Measurements from ENCODE around the gene C2orf92. TPM values are rescaled to one million over a fixed set of nuclear protein-coding genes. Genes with fewer than 3 reads are reported as not detected.
"Not testable (repeated sequence)": the region's sequence is repeated elsewhere in the genome, so short reads cannot be mapped to it uniquely, and the experiment has no call there.

Gene C2orf92
- total and polyA plus RNA-seq, 8 donors, result 7.6 to 30.9 (median 25.5) TPM

DNA sequence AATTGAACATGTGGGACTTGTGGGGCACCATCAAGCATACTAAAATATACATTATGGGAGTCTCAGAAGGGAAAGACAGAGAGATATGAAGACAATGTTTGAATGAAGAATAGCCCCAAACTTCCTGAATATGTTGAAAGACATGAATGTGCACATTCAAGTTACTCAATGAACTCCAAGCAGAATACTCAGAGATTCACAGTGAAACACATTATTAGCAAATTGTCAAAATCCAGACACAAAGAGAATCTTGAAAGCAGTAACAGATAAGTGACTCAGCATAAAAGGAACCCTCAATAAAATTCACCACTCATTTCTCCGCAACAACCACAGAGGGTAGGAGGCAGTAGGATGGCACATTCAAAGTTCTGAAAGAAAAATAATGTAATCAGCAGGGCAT is 8.8 kb downstream of the C2orf92 start:
- Histone ChIP-seq H3K27me3 (no peaks in the 10 kb centered on the region), H3K4me1 (no peaks in the 10 kb centered on the region), H3K36me3 (no peaks in the 10 kb centered on the region), H3K27ac (no peak overlapping the region), H3K4me3 (no peak overlapping the region), H3K9me3 (no peaks in the 10 kb centered on the region)
- DNase-seq, result no peak
- no peak for ATAC-seq
- TF ChIP-seq, protein P1, sequence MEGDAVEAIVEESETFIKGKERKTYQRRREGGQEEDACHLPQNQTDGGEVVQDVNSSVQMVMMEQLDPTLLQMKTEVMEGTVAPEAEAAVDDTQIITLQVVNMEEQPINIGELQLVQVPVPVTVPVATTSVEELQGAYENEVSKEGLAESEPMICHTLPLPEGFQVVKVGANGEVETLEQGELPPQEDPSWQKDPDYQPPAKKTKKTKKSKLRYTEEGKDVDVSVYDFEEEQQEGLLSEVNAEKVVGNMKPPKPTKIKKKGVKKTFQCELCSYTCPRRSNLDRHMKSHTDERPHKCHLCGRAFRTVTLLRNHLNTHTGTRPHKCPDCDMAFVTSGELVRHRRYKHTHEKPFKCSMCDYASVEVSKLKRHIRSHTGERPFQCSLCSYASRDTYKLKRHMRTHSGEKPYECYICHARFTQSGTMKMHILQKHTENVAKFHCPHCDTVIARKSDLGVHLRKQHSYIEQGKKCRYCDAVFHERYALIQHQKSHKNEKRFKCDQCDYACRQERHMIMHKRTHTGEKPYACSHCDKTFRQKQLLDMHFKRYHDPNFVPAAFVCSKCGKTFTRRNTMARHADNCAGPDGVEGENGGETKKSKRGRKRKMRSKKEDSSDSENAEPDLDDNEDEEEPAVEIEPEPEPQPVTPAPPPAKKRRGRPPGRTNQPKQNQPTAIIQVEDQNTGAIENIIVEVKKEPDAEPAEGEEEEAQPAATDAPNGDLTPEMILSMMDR (IDR thresholded peaks at IDR 0.05), result no peak
- intact Hi-C loops (cut with DNase I), result no loop called here

DNA sequence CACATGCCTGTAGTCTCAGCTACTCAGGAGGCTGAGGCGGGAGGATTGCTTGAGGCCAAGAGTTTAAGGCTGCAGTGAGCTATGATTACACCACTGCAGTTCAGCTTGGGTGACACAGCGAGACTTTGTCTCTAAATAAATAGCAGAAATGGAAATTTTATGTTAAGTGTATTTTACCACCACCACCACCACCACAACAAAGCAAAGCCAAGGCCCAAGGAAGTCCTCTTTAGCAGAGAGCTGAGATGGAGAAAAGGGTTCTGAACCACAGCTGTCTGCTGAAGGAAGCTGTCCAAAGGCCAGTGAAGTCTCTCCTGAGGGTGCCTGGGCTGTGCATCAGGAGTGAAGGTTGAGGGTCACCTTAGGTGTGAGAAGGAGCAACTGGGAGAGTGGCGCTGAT is 17.7 kb downstream of the C2orf92 start:
- H3K9me3 ChIP-seq; DNase-seq; H3K36me3 ChIP-seq; ATAC-seq; H3K27me3 ChIP-seq; H3K27ac ChIP-seq; H3K4me3 ChIP-seq; H3K4me1 ChIP-seq; intact Hi-C loops (cut with DNase I): not testable (repeated sequence)

DNA sequence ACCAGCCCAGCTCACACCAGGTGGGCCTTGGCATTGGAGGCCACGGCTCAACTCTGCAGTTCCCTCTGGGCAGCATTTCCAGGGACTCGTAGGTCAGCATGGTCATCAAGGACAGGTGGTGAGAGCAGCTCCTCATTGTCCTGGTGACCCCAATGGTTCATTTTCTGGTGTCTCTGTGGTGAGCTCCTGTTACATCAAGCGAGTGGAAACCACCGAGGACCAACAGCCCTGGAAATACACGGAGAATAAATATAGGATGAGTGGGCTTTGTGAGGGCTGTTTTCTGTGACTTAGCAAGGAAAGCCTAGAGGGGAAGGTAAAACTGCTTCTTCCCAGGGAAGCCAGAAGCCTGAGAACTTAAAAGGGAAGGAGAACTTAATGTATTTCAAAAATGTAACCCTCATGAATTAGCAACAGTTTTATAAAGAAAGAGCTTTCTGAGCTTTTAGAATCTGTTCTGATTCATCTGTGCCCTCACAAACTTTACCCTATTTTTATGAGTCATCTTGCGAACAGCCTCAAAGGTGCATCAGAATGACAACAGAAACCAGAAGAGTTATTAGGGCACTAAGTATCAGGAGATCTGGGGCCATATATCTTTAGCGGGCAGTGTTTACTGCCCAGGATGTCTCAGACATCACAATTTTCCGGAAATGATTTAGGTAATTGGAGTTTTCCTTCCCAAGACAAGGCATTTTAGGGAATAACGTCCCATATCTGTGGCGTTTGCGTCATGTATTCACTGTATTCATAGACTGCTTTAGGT is 18.7 kb downstream of the C2orf92 start:
- intact Hi-C loops (cut with DNase I), result no loop called here
- Histone ChIP-seq H3K36me3 (no peaks in the 10 kb centered on the region), H3K4me3 (no peak overlapping the region), H3K27me3 (no peaks in the 10 kb centered on the region), H3K9me3 (no peaks in the 10 kb centered on the region), H3K27ac (no peak overlapping the region), H3K4me1 (no peaks in the 10 kb centered on the region)
- TF ChIP-seq, protein P1 (IDR thresholded peaks at IDR 0.05), result no peak
- ATAC-seq, result no peak
- no peak for DNase-seq

DNA sequence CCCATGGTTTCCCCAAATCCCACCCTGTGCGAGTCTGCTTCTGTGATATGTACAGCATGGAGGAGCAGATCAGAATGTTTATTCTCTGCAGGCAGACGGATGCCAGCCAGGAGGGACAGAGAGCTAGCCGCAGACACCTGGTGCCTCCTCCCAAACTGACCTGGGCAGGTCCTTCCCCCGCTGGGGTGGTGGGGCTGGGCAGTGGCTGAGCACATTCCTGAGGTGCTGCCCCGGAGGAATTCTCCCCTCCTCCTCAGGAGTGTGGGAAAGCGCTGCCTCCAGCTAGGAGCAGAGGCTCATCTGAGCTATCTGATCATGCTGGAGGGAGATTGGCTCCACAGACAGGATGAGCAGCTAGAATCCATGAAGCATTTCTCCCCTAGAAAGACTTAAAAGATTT is 21.7 kb downstream of the C2orf92 start:
- intact Hi-C loops (cut with DNase I), result no loop called here
- no peaks in the 10 kb centered on the region for H3K9me3 ChIP-seq
- H3K36me3 ChIP-seq, result no peaks in the 10 kb centered on the region
- no peaks in the 10 kb centered on the region for H3K4me1 ChIP-seq
- H3K27me3 ChIP-seq, result no peaks in the 10 kb centered on the region
- TF ChIP-seq, protein P1 (IDR thresholded peaks at IDR 0.05), result no peak
- ATAC-seq (no peak), DNase-seq (no peak)
- H3K27ac ChIP-seq, result no peak overlapping the region
- H3K4me3 ChIP-seq, result no peak overlapping the region

DNA sequence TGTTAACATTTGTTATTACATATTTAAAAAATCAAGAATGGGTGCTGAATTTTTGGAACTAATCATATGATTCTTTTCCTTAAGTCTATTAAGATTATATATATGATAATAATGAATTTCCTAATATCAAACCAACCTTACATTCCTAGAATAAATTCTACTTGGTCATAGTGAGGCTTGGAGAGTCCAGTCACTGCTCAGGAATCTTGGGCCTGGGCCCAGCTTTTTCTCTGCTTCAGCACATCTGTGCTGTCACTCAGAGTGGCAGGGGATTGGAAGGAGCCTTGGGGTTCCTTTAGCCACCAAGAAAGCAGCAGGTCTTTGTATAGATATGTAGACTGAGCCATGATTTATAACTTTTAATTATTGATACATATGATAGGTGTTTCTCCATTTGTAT is 24.0 kb downstream of the C2orf92 start:
- TF ChIP-seq, protein P1 (IDR thresholded peaks at IDR 0.05), result no peak
- no peaks in the 10 kb centered on the region for H3K4me1 ChIP-seq
- no peaks in the 10 kb centered on the region for H3K9me3 ChIP-seq
- DNase-seq (no peak), ATAC-seq (no peak)
- no peaks in the 10 kb centered on the region for H3K27me3 ChIP-seq
- H3K36me3 ChIP-seq, result no peaks in the 10 kb centered on the region
- no peak overlapping the region for H3K4me3 ChIP-seq
- H3K27ac ChIP-seq, result no peak overlapping the region
- intact Hi-C loops (cut with DNase I), result no loop called here

DNA sequence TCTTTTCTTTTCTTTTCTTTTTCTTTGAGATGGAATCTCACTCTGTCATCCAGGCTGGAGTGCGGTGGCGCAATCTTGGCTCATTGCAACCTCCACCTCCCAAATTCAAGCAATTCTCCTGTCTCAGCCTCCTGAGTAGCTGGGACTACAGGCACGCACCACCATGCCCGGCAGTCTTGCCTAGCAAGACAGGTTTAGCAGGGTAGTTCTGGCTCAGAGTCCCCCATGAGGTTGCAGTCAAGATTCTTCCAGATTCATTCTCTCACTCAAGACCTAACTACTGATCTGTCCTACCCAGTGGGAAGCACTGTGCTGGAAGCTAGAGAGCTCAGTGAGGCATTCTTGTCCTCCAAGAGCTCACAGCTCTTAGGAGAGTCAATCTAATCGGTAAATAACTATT is 26.2 kb downstream of the C2orf92 start:
- Histone ChIP-seq H3K27ac (no peak overlapping the region), H3K36me3 (no peaks in the 10 kb centered on the region), H3K4me3 (no peak overlapping the region), H3K4me1 (no peaks in the 10 kb centered on the region), H3K9me3 (no peaks in the 10 kb centered on the region), H3K27me3 (no peaks in the 10 kb centered on the region)
- ATAC-seq (no peak), DNase-seq (no peak)
- TF ChIP-seq, protein P1 (IDR thresholded peaks at IDR 0.05), result no peak
- intact Hi-C loops (cut with DNase I), result no loop called here
